Osteocyte (in vitro differentiated cells): ENCODE measurements around the gene LYRM1. TPM values are rescaled to one million over a fixed set of nuclear protein-coding genes. Genes with fewer than 3 reads are reported as not detected.
A peak's percentile ranks its signal among the peaks of the same experiment; 100 is the strongest.
"Not testable (repeated sequence)": the region's sequence is repeated elsewhere in the genome, so short reads cannot be mapped to it uniquely, and the experiment has no call there.

Experiments used
- DNase-seq: peaks from one replicate; pipeline ENCODE4 v3.0.0; 2021; ENCODE audit warnings: mixed read lengths; ENCODE audit not compliant: unreplicated experiment; ENCODE audit errors: extremely low spot score
- H3K27ac Mint-ChIP-seq: one replicate; pipeline ENCODE4 v1.8.0; 2021; ENCODE audit warnings: mild to moderate bottlenecking, mixed read lengths; ENCODE audit not compliant: unreplicated experiment
- H3K27me3 Mint-ChIP-seq: one replicate; pipeline ENCODE4 v1.8.0; 2021; ENCODE audit warnings: mixed read lengths; ENCODE audit not compliant: unreplicated experiment
- H3K36me3 Mint-ChIP-seq: one replicate; pipeline ENCODE4 v1.8.0; 2021; ENCODE audit warnings: mixed read lengths; ENCODE audit not compliant: unreplicated experiment
- H3K4me1 Mint-ChIP-seq: one replicate; pipeline ENCODE4 v1.8.0; 2021; ENCODE audit warnings: mixed read lengths; ENCODE audit not compliant: unreplicated experiment
- H3K4me3 Mint-ChIP-seq: one replicate; pipeline ENCODE4 v1.8.0; 2021; ENCODE audit warnings: mild to moderate bottlenecking, moderate library complexity, mixed read lengths; ENCODE audit not compliant: unreplicated experiment
- H3K9me3 Mint-ChIP-seq: one replicate; pipeline ENCODE4 v1.8.0; 2021; ENCODE audit warnings: mixed read lengths; ENCODE audit not compliant: unreplicated experiment
- total RNA-seq: library from RNA; stranded (reverse); gene quantifications from 2 replicates; pipeline ENCODE4 v1.2.1, GENCODE V29; 2021
- TF ChIP-seq, protein P1 (sequence below): fragments of 200-600 bp; sonication (generic); IDR thresholded peaks from 2 replicates; pipeline ENCODE4 v1.5.0; 2021; ENCODE audit warnings: antibody characterized with exemption, mild to moderate bottlenecking, moderate library complexity

Gene LYRM1
- total RNA-seq, 1 donor from 2014 or later, result 14.9 TPM

DNA sequence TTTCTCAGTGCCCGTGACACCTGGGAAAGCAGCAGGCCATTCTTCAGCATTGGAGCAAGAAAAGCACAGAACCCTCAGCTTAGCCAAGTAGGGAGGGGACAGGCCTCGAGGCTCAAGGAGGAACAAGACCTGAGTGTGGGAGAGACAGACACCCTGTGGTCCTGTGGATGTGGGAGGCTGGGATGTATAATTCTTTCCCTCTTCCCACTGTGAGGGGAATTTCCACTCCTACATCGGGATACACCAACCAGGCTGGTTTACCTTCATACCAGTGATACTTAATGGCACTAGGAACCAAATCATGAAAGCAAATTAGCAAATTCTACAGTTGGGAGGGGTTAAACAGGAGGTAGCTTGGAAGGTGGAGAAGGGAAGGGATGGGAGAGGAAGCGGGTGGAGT, 41.7 kb downstream of the LYRM1 start:
- no peaks in the 10 kb centered on the region for H3K9me3 Mint-ChIP-seq
- no peaks in the 10 kb centered on the region for H3K27me3 Mint-ChIP-seq
- no peak overlapping the region for H3K27ac Mint-ChIP-seq
- H3K4me1 Mint-ChIP-seq, result no peaks in the 10 kb centered on the region
- H3K36me3 Mint-ChIP-seq, result no peaks in the 10 kb centered on the region
- DNase-seq, result no peak
- H3K4me3 Mint-ChIP-seq, result no peak overlapping the region
- TF ChIP-seq, protein P1, sequence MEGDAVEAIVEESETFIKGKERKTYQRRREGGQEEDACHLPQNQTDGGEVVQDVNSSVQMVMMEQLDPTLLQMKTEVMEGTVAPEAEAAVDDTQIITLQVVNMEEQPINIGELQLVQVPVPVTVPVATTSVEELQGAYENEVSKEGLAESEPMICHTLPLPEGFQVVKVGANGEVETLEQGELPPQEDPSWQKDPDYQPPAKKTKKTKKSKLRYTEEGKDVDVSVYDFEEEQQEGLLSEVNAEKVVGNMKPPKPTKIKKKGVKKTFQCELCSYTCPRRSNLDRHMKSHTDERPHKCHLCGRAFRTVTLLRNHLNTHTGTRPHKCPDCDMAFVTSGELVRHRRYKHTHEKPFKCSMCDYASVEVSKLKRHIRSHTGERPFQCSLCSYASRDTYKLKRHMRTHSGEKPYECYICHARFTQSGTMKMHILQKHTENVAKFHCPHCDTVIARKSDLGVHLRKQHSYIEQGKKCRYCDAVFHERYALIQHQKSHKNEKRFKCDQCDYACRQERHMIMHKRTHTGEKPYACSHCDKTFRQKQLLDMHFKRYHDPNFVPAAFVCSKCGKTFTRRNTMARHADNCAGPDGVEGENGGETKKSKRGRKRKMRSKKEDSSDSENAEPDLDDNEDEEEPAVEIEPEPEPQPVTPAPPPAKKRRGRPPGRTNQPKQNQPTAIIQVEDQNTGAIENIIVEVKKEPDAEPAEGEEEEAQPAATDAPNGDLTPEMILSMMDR, result no peak

DNA sequence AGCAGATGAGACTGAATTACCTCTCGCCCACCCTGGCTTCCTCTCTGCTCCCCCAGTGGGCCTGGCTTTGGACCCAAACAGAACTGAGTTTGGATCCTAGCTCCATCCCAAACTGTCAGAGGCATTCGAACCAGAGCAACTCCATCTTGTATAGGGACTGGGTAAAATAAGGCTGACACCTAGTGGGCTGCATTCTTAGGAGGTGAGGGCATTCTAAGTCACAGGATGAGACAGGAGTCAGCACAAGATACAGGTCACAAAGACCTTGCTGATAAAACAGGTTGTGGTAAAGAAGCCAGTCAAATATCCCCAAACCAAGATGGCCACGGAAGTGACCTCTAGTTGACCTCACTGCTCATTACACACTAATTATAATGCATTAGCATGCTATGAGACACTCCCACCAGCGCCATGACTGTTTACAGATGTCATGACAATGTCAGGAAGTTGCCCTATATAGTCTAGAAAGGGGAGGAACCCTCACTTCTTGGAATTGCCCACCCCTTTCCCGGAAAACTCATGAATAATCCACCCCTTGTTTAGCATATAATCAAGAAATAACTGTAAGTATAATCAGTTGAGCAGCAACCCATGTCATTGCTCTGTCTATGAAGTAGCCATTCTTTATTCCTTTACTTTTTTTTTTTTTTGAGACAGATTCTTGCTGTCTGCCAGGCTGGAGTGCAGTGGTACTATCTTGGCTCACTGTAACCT, 44.4 kb downstream of the LYRM1 start:
- TF ChIP-seq, protein P1, result peak; percentile 31
- no peak overlapping the region for H3K27ac Mint-ChIP-seq
- peaks cover 4% of the 10 kb centered on the region for H3K27me3 Mint-ChIP-seq
- no peaks in the 10 kb centered on the region for H3K4me1 Mint-ChIP-seq
- H3K4me3 Mint-ChIP-seq, result no peak overlapping the region
- no peaks in the 10 kb centered on the region for H3K9me3 Mint-ChIP-seq
- DNase-seq, result no peak
- H3K36me3 Mint-ChIP-seq, result no peaks in the 10 kb centered on the region

DNA sequence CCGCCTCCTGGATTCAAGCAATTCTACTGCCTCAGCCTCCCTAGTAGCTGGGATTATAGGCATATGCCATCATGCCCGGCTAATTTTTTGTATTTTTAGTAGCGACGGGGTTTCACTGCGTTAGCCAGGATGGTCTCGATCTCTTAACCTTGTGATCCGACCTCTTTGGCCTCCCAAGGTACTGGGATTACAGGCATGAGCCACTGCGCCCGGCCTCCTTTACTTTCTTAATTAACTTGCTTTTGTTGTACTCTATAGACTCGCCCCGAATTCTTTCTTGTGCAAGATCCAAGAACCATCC, 45.0 kb downstream of the LYRM1 start:
- H3K9me3 Mint-ChIP-seq, DNase-seq, H3K4me3 Mint-ChIP-seq, H3K4me1 Mint-ChIP-seq, H3K36me3 Mint-ChIP-seq, H3K27me3 Mint-ChIP-seq, H3K27ac Mint-ChIP-seq: not testable (repeated sequence)

DNA sequence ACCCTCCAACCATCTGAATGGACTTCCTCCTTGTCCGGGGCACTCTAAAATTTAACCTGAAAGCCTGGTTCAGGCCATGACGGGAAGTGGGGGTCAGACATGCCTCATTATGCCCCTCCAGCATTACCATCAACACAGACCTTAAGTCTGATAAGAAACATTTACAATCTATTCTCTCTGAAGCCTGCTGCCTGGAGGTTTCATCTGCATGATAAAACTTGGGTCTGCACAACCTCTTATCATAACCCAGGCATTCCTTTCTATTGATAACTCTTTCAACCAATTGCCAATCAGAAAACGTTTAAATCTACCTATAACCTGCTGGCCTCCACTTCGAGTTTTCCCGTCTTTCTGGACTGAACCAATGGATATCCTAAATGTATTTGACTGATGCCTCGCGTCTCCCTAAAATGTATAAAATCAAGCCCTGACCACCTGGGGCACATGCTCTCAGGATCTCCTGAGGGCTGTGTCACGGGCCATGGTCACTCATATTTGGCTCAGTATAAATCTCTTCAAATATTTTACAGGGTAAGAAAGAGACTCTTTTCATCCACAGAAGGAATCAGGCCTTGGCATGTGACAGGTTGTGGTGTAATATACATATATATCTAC, 45.6 kb downstream of the LYRM1 start:
- Mint-ChIP-seq H3K4me1 (no peaks in the 10 kb centered on the region), H3K36me3 (no peaks in the 10 kb centered on the region), H3K4me3 (no peak overlapping the region), H3K27me3 (peaks cover 7% of the 10 kb centered on the region), H3K9me3 (no peaks in the 10 kb centered on the region), H3K27ac (no peak overlapping the region)
- no peak for DNase-seq
- TF ChIP-seq, protein P1, result no peak

DNA sequence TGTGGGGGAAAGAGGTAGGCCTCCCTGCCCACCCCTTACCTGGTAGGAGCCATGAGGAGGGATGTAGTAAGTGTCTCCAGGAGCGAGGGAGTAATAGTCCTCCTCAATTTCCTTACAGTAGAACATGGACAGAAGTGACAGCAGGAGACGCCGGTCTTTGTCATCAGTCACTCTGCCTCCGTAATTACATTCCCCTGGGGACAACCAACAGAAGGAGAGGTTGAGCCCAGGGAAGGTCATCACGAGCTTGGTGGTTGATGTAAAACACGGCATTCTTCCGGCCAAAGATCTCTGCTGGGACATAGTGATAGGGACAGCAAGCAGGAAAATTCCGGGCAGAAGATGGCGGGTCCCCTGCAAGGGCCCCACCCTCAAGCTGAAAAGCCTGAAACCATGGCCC, 47.9 kb downstream of the LYRM1 start:
- no peaks in the 10 kb centered on the region for H3K9me3 Mint-ChIP-seq
- TF ChIP-seq, protein P1, result no peak

More for the DNA sequence above, 47.9 kb downstream of the LYRM1 start:
- Mint-ChIP-seq H3K4me3 (no peak overlapping the region), H3K27me3 (peaks cover 7% of the 10 kb centered on the region), H3K36me3 (no peaks in the 10 kb centered on the region), H3K4me1 (no peaks in the 10 kb centered on the region), H3K27ac (no peak overlapping the region)
- DNase-seq, result no peak
